Stomach (tissue), 4 donors: ENCODE data around the gene CENPP.

Experiments
- CTCF ChIP-seq, 7 experiments: fragments of 450-650 bp in 4 of 7; fragments of 200-600 bp in 3 of 7; sonication (generic) in 3 of 7; IDR thresholded peaks; one replicate each; pipeline ENCODE4 v1.5.1; 2016 to 2019; ENCODE audit warnings: antibody characterized with exemption in 7 of 7, control low read depth in 2 of 7, mild to moderate bottlenecking in 1 of 7
- POLR2A ChIP-seq, 4 donors: fragments of 450-650 bp; IDR thresholded peaks; one replicate each; pipeline ENCODE4 v1.6.1; 2016; ENCODE audit warnings: antibody characterized with exemption in 4 of 4, control low read depth in 2 of 4, mild to moderate bottlenecking in 1 of 4, moderate library complexity in 1 of 4

GRCh38 chr9:92601451-92601850 lies 275.7 kb downstream of the CENPP start:
- TF ChIP-seq CTCF (IDR thresholded peaks at IDR 0.05) (no peak), POLR2A (IDR thresholded peaks at IDR 0.05) (no peak)
